NOMO-1 (cell line): ENCODE results near the gene VASH1.

Experiments
- DNase-seq, 2 experiments: peaks; one replicate each; lab custom pipeline; 2025; ENCODE audit not compliant: unreplicated experiment in 2 of 2; lab: John Stamatoyannopoulos, UW

VASH1 gene

DNA sequence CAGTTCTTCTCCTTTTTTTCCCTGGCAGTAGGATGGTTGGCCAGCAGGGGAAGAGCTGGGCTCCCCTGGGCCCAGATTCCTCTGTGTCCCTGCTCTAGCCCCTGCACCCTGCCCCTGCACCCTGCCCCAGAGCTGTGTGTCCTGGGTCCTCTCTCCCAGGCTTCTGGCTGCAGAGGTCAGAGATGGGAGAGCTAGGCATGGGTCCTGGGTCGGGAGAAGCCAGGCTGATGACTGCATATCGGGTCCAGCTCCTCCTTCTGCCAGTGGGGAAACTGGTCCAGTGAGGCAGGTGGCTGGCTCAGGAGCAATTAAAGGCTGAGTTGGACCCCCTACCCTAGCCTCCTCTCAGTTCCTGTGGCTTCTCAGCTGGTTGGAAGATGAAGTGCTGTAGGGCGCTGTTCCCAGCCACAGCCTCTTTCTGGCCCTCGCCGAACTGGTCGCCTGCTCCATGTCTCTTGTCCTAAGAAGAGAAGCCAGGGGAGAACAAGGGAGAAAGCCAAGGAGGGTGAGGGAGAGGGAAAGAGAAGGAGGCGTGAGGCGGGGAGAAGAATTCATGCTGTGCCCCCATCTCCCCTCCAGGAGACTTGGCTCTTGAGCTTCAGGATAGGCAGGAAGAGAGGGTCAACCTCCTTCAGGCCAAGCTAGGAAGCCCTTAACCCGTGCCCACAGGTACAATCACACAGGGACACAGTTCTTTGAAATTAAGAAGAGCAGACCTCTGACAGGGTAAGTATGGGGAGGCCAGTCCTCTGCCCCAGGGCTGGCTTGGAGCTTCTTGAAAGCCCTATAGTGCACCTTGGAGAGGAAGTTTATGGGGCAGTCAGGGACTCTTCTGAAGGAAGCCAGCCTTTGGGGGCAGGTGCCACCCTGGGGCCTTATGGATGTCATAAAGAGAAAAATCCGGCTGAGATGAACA lies 9.5 kb downstream of the VASH1 start:
- DNase-seq, result no peak

DNA sequence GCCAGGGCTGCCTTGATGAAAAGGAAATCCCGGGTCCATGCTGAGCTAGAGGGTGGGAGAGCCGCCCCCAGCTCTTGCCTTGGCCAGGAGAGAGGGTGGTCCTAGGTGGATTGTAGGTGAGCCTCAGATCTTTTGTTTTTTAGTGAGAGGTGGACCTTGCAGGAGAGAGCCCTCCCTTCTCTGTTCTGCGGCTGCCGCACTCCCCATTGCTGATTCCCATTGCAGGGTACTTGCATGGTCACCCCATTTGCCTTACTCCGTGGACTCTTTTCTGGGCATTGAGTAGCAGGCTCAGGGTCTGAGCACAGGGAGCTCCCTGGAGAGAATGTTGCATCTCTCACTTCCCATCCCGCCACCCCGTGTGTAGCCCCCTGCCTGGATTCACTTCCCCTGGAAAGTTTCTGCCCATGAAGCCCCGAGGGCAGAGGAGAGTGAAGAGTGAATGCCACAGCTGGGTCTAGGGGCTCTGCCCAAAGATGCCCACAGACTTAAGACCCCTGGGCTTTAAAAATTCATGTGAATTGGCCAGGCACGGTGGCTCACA lies 10.2 kb downstream of the VASH1 start:
- no peak for DNase-seq

DNA sequence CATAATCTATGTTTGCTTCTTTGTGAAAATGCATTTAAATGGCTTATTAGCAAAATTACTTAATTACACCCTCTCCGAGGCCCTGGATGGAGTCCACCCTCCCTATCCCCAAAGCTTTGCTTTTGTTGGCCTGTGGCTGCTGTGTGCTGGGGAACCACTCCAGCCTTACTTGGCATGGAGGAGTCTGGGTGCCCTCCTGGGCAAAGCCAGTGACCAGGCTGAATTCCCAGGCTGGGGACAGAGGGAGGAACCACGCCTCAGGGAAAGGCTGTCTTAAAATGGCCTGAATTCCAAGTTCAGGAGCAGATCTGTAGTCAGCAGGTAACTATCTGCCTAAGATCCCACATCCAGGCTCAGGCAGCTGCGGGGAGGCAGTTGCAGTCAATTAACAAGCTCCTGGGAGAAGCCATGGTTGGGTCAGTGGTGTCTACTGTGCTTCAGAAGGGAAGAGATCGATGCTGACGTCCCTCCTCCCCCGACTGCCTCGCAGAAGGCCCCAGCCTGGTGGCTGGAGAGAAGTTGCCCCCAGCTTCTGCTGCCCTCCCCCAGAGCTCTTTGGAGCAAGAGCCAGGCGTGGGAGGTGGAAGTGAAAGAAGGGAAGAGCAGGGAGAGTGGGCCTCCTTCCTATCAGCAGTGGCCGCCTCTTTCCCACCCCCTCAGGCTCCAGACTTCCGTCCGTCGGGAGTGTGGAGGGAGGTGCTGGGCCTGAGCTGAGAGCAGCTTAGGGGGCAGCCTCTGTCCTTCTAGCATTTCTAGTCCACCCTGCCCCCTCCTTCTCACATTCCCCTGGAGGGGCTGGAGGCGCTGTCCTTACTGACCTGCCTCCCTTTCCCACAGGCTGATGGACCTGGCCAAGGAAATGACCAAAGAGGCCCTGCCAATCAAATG lies 11.3 kb downstream of the VASH1 start:
- peak in 1 of 2 experiments; percentile 22 for DNase-seq

GRCh38 chr14:76773188-76773885 lies 12.1 kb downstream of the VASH1 start:
- DNase-seq, result peak; percentile 72 to 74

- no peak for DNase-seq
These were observed 12.9 kb downstream of the VASH1 start for GRCh38 chr14:76773956-76774820.

DNA sequence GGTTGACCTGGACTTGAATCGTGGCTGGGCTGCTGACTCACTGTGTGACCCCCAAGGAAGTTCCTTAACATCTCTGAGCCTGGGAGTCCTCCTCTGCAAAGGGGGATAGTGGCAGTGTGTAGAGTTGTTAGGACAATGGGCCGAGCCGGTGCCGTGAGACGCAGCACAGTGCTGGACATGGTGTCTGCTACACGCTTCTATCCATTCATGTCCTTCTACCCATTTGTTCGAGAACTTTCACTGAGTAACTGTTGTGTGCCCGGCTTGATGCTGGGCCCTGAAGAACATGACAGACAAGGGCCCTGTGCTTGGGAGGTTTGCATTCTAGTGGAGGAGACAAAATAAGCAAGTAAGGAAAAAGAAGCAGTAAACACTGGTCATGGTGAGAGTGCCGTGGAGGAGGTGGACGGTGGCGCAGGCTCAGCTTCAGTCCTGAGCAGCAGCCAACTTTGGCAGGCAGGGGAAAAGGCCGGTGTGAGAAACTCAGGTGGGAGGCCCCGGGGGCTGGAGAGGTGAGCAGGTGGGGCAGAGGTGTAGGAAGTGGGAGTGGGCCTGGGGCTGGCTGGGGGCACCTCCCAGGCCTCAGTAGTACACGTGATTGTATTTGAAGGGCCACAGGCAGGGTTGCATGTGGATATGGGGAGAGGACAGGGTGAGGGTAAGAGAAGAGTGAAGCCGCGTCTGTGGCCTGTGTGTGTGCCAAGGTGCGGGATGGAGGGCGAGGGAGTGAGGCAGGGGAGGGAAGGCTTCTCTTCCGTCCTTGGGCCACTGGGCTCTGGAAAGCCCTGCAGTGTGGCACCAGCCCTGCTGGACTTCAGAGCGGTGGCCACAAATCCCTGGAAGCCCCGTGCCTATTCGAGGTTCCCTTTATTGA lies 13.8 kb downstream of the VASH1 start:
- DNase-seq, result no peak

DNA sequence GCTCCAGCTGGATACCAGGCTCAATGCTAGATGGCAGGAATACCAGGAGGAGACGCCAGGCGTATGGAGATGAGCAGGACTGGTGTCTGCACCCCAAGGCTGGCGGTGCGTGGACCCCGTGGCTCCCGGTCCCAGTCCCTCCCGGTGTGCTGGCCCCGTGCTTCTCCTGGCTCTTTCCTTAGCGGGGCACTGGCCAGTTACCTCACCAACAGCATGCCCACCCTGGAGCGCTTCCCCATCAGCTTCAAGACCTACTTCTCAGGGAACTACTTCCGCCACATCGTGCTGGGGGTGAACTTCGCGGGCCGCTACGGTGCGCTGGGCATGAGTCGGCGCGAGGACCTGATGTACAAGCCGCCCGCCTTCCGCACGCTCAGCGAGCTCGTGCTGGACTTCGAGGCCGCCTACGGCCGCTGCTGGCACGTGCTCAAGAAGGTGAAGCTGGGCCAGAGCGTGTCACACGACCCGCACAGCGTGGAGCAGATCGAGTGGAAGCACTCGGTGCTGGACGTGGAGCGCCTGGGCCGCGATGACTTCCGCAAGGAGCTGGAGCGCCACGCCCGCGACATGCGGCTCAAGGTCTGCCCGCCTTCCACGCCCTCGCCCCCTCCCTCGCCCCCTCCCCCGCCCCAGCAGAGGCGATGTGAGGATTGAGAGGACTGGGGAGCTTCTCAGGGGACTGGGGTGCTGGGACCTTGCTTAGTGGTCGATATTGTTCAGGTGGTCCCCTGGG lies 14.6 kb downstream of the VASH1 start:
- DNase-seq, result no peak

GRCh38 chr14:76776428-76777251 lies 15.4 kb downstream of the VASH1 start:
- DNase-seq, result peak in 1 of 2 experiments; percentile 5

DNA sequence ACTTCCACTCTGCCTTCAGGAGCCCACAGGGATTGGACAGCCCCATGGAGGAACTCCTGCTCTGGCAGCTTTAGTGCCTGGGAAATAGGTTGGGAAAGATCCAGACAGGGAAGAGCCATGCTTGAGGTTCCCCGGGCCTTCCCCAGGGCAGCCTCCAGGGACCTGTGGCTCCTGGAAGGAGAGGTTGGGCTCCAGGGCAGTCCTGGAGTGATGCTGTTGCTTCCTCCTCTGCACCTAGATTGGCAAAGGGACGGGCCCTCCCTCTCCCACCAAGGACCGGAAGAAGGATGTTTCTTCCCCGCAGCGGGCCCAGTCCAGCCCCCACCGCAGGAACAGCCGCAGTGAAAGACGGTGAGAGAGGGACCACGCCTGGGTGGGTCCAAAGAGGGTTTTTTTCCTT lies 16.5 kb downstream of the VASH1 start:
- DNase-seq, result no peak

DNA sequence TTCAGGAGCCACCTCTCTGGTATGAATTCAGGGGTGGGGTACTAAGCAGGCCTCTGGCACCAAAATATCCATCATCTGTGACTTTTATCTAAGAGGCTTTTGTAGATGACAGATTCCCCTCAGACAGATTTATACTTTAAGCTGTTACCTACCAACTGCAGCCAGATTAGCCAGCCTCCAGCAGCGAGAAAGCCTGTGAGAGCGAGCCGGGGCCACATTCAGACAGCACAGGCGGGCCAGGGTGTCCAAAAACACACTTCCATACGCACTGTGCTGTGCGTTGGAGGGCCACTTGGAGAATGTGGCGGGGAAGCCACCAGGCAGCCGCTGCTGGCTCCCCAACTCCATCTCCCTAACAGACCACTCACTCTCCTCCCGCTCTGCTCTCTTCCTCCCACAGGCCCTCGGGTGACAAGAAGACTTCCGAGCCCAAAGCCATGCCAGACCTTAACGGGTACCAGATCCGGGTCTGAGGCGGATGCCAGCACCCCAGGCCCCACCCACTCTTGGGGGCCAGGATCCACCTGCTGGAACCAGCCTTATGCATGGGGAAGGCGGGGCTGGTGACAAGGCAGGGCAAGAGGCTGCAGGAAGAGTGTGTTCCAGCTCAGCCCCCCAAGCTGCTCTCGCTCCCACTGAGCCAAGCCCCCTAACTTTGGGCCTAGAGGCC lies 17.4 kb downstream of the VASH1 start:
- DNase-seq, result no peak

GRCh38 chr14:76779221-76780057 lies 18.2 kb downstream of the VASH1 start:
- DNase-seq, result no peak

DNA sequence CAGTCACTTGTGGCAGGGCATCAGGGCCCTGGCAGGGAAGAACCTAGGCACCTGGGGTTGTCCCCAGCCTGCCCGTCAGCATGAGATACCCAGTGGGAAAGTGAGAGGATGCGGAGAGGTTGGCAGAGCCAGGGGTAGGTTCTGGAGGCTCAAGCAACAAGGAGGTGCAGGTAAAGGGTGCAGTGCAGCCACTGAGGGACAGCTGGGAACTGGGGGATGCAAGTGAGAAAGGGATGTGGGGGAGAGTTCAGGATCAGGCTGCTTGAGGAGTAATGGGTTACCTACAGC lies 18.7 kb downstream of the VASH1 start:
- no peak for DNase-seq

DNA sequence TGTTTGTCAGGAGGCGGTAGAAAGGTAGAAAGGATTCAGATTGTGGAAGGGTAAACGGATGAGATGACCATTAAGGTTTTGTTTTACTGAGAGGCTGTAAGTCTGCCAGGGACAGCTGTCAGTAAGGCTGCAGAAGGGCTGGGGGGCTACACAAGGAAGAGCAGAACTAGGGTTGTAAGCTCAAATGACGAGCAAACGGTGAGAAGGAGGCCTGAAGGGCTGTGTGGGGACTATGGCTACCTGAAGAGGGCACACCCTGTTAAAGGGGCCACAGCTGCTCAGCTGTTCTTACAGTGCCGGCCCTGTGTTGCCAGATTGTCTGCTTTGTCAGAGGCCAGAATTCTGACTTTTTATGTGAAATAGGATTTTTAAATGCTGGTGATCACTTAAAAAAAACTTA lies 19.1 kb downstream of the VASH1 start:
- no peak for DNase-seq

DNA sequence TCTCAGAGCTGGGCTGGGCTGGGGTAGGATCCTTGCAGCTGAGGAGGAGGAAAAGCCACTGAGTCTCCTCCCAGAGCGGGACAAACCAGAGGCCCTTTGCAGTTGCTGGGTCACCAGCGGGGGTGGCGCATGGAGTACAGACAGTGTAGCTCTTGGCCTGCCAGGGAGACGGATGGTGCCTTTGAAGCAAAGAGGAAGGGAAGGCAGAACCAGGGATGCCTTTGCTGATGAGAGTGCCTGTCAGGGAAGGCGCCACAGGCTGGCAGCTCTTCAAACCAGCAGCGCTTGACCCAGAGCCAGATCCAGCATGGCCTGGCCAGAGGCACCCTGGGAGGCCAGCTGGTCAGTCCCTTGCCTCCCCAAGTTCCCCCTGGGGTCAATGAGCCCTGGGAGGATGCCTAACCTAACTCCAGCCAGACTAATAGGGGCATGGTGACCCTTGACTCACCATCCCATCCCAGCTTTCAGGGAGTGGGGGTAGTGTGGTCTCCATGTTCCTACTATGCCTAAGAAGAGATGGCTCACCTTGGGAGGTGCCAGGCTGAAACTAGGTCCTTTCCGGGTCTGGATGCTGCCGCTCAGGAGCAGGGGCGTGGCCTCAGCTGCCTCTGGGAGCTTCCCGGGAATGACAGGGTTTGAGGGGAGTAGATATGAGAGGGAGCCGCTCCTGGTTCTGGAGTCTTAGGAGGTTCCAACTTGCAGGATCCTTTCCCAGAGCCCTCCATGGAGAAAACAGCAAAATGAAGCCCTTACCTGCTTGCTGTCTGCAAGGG lies 19.8 kb downstream of the VASH1 start:
- no peak for DNase-seq

DNA sequence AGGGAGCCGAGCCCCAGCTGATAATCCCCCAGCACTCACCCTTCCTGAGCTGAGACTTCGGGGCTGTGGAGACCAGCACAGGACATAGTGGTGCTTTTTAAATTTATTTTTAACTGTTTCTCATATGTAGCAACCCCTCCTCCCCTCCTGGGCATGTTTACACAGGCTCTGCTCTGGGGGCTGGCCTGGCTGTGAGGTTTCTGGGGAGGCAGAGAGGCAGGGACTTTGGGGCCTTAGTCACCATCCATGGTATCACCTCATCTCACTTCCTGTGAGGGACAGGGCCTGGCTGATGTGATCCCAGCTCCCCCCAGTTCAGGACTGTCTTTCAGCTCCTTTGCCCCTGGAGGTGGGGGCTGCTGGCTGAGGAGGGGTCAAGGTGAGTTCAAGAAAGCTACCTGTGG lies 20.4 kb downstream of the VASH1 start:
- no peak for DNase-seq
